Measurements from ENCODE around the gene KIF3A.

- TF ChIP-seq CTCF (IDR thresholded peaks at IDR 0.05; ENCODE audit: low read length) (no peak), EZH2phosphoT487 (IDR thresholded peaks at IDR 0.05; ENCODE audit: low read length) (no peak), EZH2 (optimal IDR thresholded peaks at IDR 0.05; ENCODE audit: low read depth, low read length) (no peak)
Measured at GRCh38 chr5:132754947-132755346, 17.6 kb upstream of the KIF3A start.

Measured in MM.1S (cell line).